Measurements from ENCODE around the gene CADPS2. TPM values are rescaled to one million over a fixed set of nuclear protein-coding genes. Genes with fewer than 3 reads are reported as not detected.

Gene CADPS2
- total RNA-seq, 1 experiment from 2014 or later, result 7.4 TPM

GRCh38 chr7:122299624-122300210 lies 586.5 kb downstream of the CADPS2 start:
- peaks cover 7% of the 10 kb centered on the region for H3K9me3 Mint-ChIP-seq (ENCODE audit: unreplicated experiment)
- intact Hi-C loops (cut with micrococcal nuclease), result no loop called here
- BruUV-seq (replicated peaks), result no TSS peak
- peaks cover 5% of the 10 kb centered on the region for H3K4me1 Mint-ChIP-seq (ENCODE audit: insufficient read depth, unreplicated experiment)
- no peak for TF ChIP-seq CTCF (IDR thresholded peaks at IDR 0.05; ENCODE audit: unreplicated experiment)
- ChIA-PET CTCF (interaction anchor here (0.6 to 0.9 kb wide), 2 partner anchors 21 to 96 kb away, joined by 3 read pairs; no protein-coding TSS in a partner anchor), POLR2A (no interaction called here)
- H3K27me3 Mint-ChIP-seq (ENCODE audit: insufficient read depth, unreplicated experiment), result peaks cover 58% of the 10 kb centered on the region
- H3K27ac Mint-ChIP-seq (ENCODE audit: low read depth, unreplicated experiment), result no peak overlapping the region
- no peaks in the 10 kb centered on the region for H3K36me3 Mint-ChIP-seq (ENCODE audit: insufficient read depth, unreplicated experiment)
- H3K4me3 Mint-ChIP-seq (ENCODE audit: unreplicated experiment), result no peak overlapping the region
- no peak for DNase-seq (ENCODE audit: unreplicated experiment)

GRCh38 chr7:122298618-122299017 lies 587.6 kb downstream of the CADPS2 start:
- Mint-ChIP-seq H3K27me3 (ENCODE audit: insufficient read depth, unreplicated experiment) (peaks cover 65% of the 10 kb centered on the region), H3K9me3 (ENCODE audit: unreplicated experiment) (peaks cover 7% of the 10 kb centered on the region), H3K36me3 (ENCODE audit: insufficient read depth, unreplicated experiment) (no peaks in the 10 kb centered on the region), H3K27ac (ENCODE audit: low read depth, unreplicated experiment) (no peak overlapping the region), H3K4me3 (ENCODE audit: unreplicated experiment) (no peak overlapping the region), H3K4me1 (ENCODE audit: insufficient read depth, unreplicated experiment) (peaks cover 5% of the 10 kb centered on the region)
- DNase-seq (ENCODE audit: unreplicated experiment), result no peak
- ChIA-PET CTCF (interaction anchor here (1.0 kb wide), 1 partner anchor 235 kb away, joined by 5 read pairs; no protein-coding TSS in a partner anchor), POLR2A (no interaction called here)
- no TSS peak for BruUV-seq (replicated peaks)
- intact Hi-C loops (cut with micrococcal nuclease), result no loop called here
- no peak for TF ChIP-seq CTCF (IDR thresholded peaks at IDR 0.05; ENCODE audit: unreplicated experiment)

- H3K9me3 Mint-ChIP-seq (ENCODE audit: unreplicated experiment), result peaks cover 3% of the 10 kb centered on the region
- peaks cover 61% of the 10 kb centered on the region for H3K27me3 Mint-ChIP-seq (ENCODE audit: insufficient read depth, unreplicated experiment)
- no peak overlapping the region for H3K4me3 Mint-ChIP-seq (ENCODE audit: unreplicated experiment)
- TF ChIP-seq CTCF (IDR thresholded peaks at IDR 0.05; ENCODE audit: unreplicated experiment), result no peak
- BruUV-seq (replicated peaks), result no TSS peak
- no peaks in the 10 kb centered on the region for H3K36me3 Mint-ChIP-seq (ENCODE audit: insufficient read depth, unreplicated experiment)
- no peak overlapping the region for H3K27ac Mint-ChIP-seq (ENCODE audit: low read depth, unreplicated experiment)
- intact Hi-C loops (cut with micrococcal nuclease), result no loop called here
- ChIA-PET CTCF (interaction anchor here (1.0 kb wide), 1 partner anchor 235 kb away, joined by 5 read pairs; no protein-coding TSS in a partner anchor), POLR2A (no interaction called here)
- no peak for DNase-seq (ENCODE audit: unreplicated experiment)
- peaks cover 5% of the 10 kb centered on the region for H3K4me1 Mint-ChIP-seq (ENCODE audit: insufficient read depth, unreplicated experiment)
Observed at GRCh38 chr7:122298131-122298530, 588.1 kb downstream of the CADPS2 start.

GRCh38 chr7:122291189-122291588 lies 595.1 kb downstream of the CADPS2 start:
- no TSS peak for BruUV-seq (replicated peaks)
- peaks cover 50% of the 10 kb centered on the region for H3K27me3 Mint-ChIP-seq (ENCODE audit: insufficient read depth, unreplicated experiment)
- no peak for TF ChIP-seq CTCF (IDR thresholded peaks at IDR 0.05; ENCODE audit: unreplicated experiment)

More at GRCh38 chr7:122291189-122291588, 595.1 kb downstream of the CADPS2 start:
- no peak overlapping the region for H3K27ac Mint-ChIP-seq (ENCODE audit: low read depth, unreplicated experiment)
- peaks cover 11% of the 10 kb centered on the region for H3K9me3 Mint-ChIP-seq (ENCODE audit: unreplicated experiment)
- DNase-seq (ENCODE audit: unreplicated experiment), result no peak
- ChIA-PET CTCF (interaction anchor here (0.6 to 1.1 kb wide), 3 partner anchors 60 to 241 kb away, joined by 3 to 5 read pairs (median 3); no protein-coding TSS in a partner anchor), POLR2A (no interaction called here)
- intact Hi-C loops (cut with micrococcal nuclease), result no loop called here
- H3K4me3 Mint-ChIP-seq (ENCODE audit: unreplicated experiment), result no peak overlapping the region
- H3K4me1 Mint-ChIP-seq (ENCODE audit: insufficient read depth, unreplicated experiment), result no peaks in the 10 kb centered on the region
- no peaks in the 10 kb centered on the region for H3K36me3 Mint-ChIP-seq (ENCODE audit: insufficient read depth, unreplicated experiment)

All from MCF 10A (cell line).